ENCODE results near the gene MALRD1. TPM values are rescaled to one million over a fixed set of nuclear protein-coding genes. Genes with fewer than 3 reads are reported as not detected.

MALRD1 gene
- total and polyA plus RNA-seq, 3 donors from 2014 or later = 3.3 to 26.7 (median 19.3) TPM

GRCh38 chr10:19483421-19483820, 434.8 kb downstream of the MALRD1 start:
- Histone ChIP-seq H3K4me1 (no peaks in the 10 kb centered on the region), H3K4me3 (no peak overlapping the region), H3K27me3 (no peaks in the 10 kb centered on the region), H3K36me3 (ENCODE audit: low read depth, missing control alignments) (no peaks in the 10 kb centered on the region), H3K27ac (no peak overlapping the region), H3K9me3 (no peaks in the 10 kb centered on the region)
- no peak for TF ChIP-seq POLR2A (IDR thresholded peaks at IDR 0.05)
- TF ChIP-seq CTCF (IDR thresholded peaks at IDR 0.05) = no peak
- no peak for DNase-seq
- WGBS, 2 donors = 69 to 82% methylated on average over 2 of the region's 2 CpGs
- intact Hi-C loops (cut with DNase I; ENCODE audit: low total_unique reads) = no loop called here

- peak; percentile 72 for DNase-seq
- peak in 2 of 3 experiments; percentile 15 to 18 for TF ChIP-seq CTCF (IDR thresholded peaks at IDR 0.05)
- no peak for TF ChIP-seq POLR2A (IDR thresholded peaks at IDR 0.05)
- intact Hi-C loops (cut with DNase I; ENCODE audit: low total_unique reads) = no loop called here
- peak overlapping the region; percentile 39 to 54 for H3K4me3 ChIP-seq
- peak overlapping the region in 1 of 2 donors; percentile 71 for H3K27ac ChIP-seq
- no peaks in the 10 kb centered on the region for H3K4me1 ChIP-seq
- WGBS, 2 donors = 43 to 45% methylated on average over 23 of the region's 23 CpGs
- no peaks in the 10 kb centered on the region for H3K9me3 ChIP-seq
- no peaks in the 10 kb centered on the region for H3K27me3 ChIP-seq
- no peaks in the 10 kb centered on the region for H3K36me3 ChIP-seq (ENCODE audit: low read depth, missing control alignments)
These were observed 440.1 kb downstream of the MALRD1 start for GRCh38 chr10:19488592-19489280.

GRCh38 chr10:19491166-19491565, 442.6 kb downstream of the MALRD1 start:
- DNase-seq = no peak
- H3K36me3 ChIP-seq (ENCODE audit: low read depth, missing control alignments) = no peaks in the 10 kb centered on the region
- TF ChIP-seq POLR2A (IDR thresholded peaks at IDR 0.05) = no peak
- no peak for TF ChIP-seq CTCF (IDR thresholded peaks at IDR 0.05)
- H3K4me3 ChIP-seq = no peak overlapping the region
- intact Hi-C loops (cut with DNase I; ENCODE audit: low total_unique reads) = no loop called here
- no peak overlapping the region for H3K27ac ChIP-seq
- H3K9me3 ChIP-seq = no peaks in the 10 kb centered on the region
- H3K27me3 ChIP-seq = no peaks in the 10 kb centered on the region
- 84 to 90% methylated on average over 2 of the region's 2 CpGs for WGBS, 2 donors
- H3K4me1 ChIP-seq = no peaks in the 10 kb centered on the region

- 91 to 96% methylated on average over 3 of the region's 3 CpGs for WGBS, 2 donors
- no peaks in the 10 kb centered on the region for H3K27me3 ChIP-seq
- no peaks in the 10 kb centered on the region for H3K36me3 ChIP-seq (ENCODE audit: low read depth, missing control alignments)
- no peak overlapping the region for H3K27ac ChIP-seq
- H3K4me3 ChIP-seq = no peak overlapping the region
- intact Hi-C loops (cut with DNase I; ENCODE audit: low total_unique reads) = no loop called here
- H3K9me3 ChIP-seq = no peaks in the 10 kb centered on the region
- no peak for DNase-seq
- no peaks in the 10 kb centered on the region for H3K4me1 ChIP-seq
- TF ChIP-seq POLR2A (IDR thresholded peaks at IDR 0.05) (no peak), CTCF (IDR thresholded peaks at IDR 0.05) (no peak)
These were observed 445.3 kb downstream of the MALRD1 start for GRCh38 chr10:19493917-19494316.

- TF ChIP-seq POLR2A (IDR thresholded peaks at IDR 0.05) (no peak), CTCF (IDR thresholded peaks at IDR 0.05) (no peak)
- intact Hi-C loops (cut with DNase I; ENCODE audit: low total_unique reads) = no loop called here
- H3K4me3 ChIP-seq = no peak overlapping the region
- no peaks in the 10 kb centered on the region for H3K36me3 ChIP-seq (ENCODE audit: low read depth, missing control alignments)
- no peaks in the 10 kb centered on the region for H3K4me1 ChIP-seq
- DNase-seq = no peak
- no peaks in the 10 kb centered on the region for H3K27me3 ChIP-seq
- H3K27ac ChIP-seq = no peak overlapping the region
- H3K9me3 ChIP-seq = no peaks in the 10 kb centered on the region
- 91 to 93% methylated on average over 4 of the region's 4 CpGs for WGBS, 2 donors
These were observed 448.4 kb downstream of the MALRD1 start for GRCh38 chr10:19497026-19497425.
